ENCODE measurements around the gene STK16. TPM values are rescaled to one million over a fixed set of nuclear protein-coding genes. Genes with fewer than 3 reads are reported as not detected.

Gene STK16
- total and polyA plus RNA-seq, 2 of the 13 experiments (the other 11 are each of a cell fraction or from before 2014, with no cell fraction given) = 28.0 to 50.9 TPM

DNA sequence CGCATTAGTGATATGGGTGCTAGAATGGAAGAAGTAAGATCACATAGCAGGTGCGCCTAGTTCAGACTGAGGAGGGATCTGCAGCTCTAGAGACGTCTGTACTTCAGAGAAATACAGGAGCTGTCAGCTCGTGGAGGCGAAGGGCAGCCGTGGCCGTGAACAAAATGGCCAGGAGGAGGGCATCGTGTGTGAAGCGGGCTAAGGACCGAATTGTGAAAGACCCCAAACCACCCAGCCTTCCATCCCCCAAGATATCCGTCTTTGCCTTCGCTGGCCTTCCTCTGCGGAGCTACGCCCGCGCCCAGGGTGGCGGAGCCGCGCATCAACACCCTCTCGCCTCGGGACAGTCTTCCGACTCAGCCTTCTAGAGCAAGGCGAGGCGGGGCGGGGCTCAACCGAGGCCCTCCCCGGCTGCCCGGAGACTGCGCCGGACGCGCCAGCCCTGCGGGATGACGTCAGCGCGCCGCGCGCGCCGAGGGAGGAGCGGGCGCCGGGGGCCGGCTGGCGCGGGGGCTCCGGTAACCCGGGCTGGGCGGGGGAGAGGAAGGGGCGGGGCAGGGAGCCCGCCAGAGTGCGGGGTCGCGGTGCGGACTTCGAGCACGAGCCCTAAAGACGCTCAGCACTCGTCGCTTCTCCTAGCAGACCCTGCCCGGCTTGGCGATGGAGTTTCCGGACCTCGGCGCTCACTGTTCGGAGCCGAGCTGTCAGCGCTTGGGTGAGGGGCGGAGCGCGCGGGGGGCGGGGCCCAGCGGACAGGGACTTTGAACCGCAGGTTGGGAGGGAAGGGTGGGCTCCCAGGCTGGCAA, 38.7 kb upstream of the STK16 start, which contains the start of gene ZFAND2B (continued):
- TF ChIP-seq SMAD9 (CRISPR knock-in tag; IDR thresholded peaks at IDR 0.05) (peak; percentile 42; the same call in 1 of the 2 replicates), IRX3 (CRISPR knock-in tag; IDR thresholded peaks at IDR 0.05; ENCODE audit: borderline replicate concordance, low read depth) (peak; percentile 88; the same call in 1 of the 2 replicates), JUNB (CRISPR knock-in tag; IDR thresholded peaks at IDR 0.05; ENCODE audit: borderline replicate concordance) (no peak), PAWR (CRISPR knock-in tag; IDR thresholded peaks at IDR 0.05; ENCODE audit: borderline replicate concordance) (no peak), ZNF224 (CRISPR knock-in tag; IDR thresholded peaks at IDR 0.05) (peak; percentile 67; the same call in 1 of the 2 replicates), ZNF501 (CRISPR knock-in tag; IDR thresholded peaks at IDR 0.05) (peak; percentile 81; the same call in 1 of the 2 replicates), ZFP90 (CRISPR knock-in tag; IDR thresholded peaks at IDR 0.05; ENCODE audit: borderline replicate concordance) (peak; percentile 83), ZFP36 (IDR thresholded peaks at IDR 0.05; ENCODE audit: borderline replicate concordance, low read depth, low read length, partially characterized antibody) (no peak), ZNF121 (CRISPR knock-in tag; IDR thresholded peaks at IDR 0.05) (peak; percentile 73), ZKSCAN8 (CRISPR knock-in tag; IDR thresholded peaks at IDR 0.05; ENCODE audit: borderline replicate concordance) (peak; percentile 78; the same call in 1 of the 2 replicates), ZSCAN31 (CRISPR knock-in tag; IDR thresholded peaks at IDR 0.05; ENCODE audit: low read depth) (peak; percentile 40; the same call in 1 of the 2 replicates), AGO1 (IDR thresholded peaks at IDR 0.05; ENCODE audit: low read depth, low read length, poor library complexity, severe bottlenecking) (peak; percentile 96), CEBPZ (IDR thresholded peaks at IDR 0.05; ENCODE audit: low read length) (no peak), POLR2G (IDR thresholded peaks at IDR 0.05; ENCODE audit: low read depth, low read length) (peak; percentile 99), ZNF180 (CRISPR knock-in tag; IDR thresholded peaks at IDR 0.05; ENCODE audit: borderline replicate concordance, low read depth) (no peak), PCBP2 (optimal IDR thresholded peaks at IDR 0.05; ENCODE audit: low read depth, low read length, poor library complexity, severe bottlenecking) (peak; percentile 38), RXRA (CRISPR knock-in tag; IDR thresholded peaks at IDR 0.05) (0 out of 2 replicates have a peak, but pooled peaks have one; percentile 73), ZSCAN5A (CRISPR knock-in tag; IDR thresholded peaks at IDR 0.05; ENCODE audit: borderline replicate concordance) (peak; percentile 60; the same call in 1 of the 2 replicates)
- TF ChIP-seq, protein P1, sequence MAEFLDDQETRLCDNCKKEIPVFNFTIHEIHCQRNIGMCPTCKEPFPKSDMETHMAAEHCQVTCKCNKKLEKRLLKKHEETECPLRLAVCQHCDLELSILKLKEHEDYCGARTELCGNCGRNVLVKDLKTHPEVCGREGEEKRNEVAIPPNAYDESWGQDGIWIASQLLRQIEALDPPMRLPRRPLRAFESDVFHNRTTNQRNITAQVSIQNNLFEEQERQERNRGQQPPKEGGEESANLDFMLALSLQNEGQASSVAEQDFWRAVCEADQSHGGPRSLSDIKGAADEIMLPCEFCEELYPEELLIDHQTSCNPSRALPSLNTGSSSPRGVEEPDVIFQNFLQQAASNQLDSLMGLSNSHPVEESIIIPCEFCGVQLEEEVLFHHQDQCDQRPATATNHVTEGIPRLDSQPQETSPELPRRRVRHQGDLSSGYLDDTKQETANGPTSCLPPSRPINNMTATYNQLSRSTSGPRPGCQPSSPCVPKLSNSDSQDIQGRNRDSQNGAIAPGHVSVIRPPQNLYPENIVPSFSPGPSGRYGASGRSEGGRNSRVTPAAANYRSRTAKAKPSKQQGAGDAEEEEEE (CRISPR knock-in tag; IDR thresholded peaks at IDR 0.05; ENCODE audit: borderline replicate concordance) = no peak
- TF ChIP-seq, protein P2, sequence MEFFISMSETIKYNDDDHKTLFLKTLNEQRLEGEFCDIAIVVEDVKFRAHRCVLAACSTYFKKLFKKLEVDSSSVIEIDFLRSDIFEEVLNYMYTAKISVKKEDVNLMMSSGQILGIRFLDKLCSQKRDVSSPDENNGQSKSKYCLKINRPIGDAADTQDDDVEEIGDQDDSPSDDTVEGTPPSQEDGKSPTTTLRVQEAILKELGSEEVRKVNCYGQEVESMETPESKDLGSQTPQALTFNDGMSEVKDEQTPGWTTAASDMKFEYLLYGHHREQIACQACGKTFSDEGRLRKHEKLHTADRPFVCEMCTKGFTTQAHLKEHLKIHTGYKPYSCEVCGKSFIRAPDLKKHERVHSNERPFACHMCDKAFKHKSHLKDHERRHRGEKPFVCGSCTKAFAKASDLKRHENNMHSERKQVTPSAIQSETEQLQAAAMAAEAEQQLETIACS (CRISPR knock-in tag; IDR thresholded peaks at IDR 0.05) = peak; percentile 81
